ENCODE measurements around the gene ABHD3.
"Not testable (repeated sequence)": the region's sequence is repeated elsewhere in the genome, so short reads cannot be mapped to it uniquely, and the experiment has no call there.

Gene ABHD3

GRCh38 chr18:21640375-21640774 is 64.2 kb downstream of the ABHD3 start:
- not testable (repeated sequence) for DNase-seq

GRCh38 chr18:21638822-21639221 is 65.8 kb downstream of the ABHD3 start:
- no peak for DNase-seq

- no peak for DNase-seq
Measured at GRCh38 chr18:21636769-21637168, 67.8 kb downstream of the ABHD3 start.

- DNase-seq = no peak
Measured at GRCh38 chr18:21634588-21635199, 69.9 kb downstream of the ABHD3 start.

GRCh38 chr18:21632393-21632792 is 72.2 kb downstream of the ABHD3 start:
- no peak for DNase-seq

GRCh38 chr18:21629089-21629832 is 75.3 kb downstream of the ABHD3 start:
- DNase-seq = no peak

GRCh38 chr18:21621640-21622039 is 82.9 kb downstream of the ABHD3 start:
- not testable (repeated sequence) for DNase-seq

- DNase-seq = peak; percentile 26
Measured at GRCh38 chr18:21612125-21613039, 92.2 kb downstream of the ABHD3 start, which contains the start of gene SNRPD1. TSS of gene SNRPD1 (plus strand) at chr18:21612314. CDS start at chr18:21612430, 116 bp downstream.

GRCh38 chr18:21611401-21612124 is 93.0 kb downstream of the ABHD3 start:
- DNase-seq = not testable (repeated sequence)

GRCh38 chr18:21605213-21605612 is 99.4 kb downstream of the ABHD3 start:
- no peak for DNase-seq

- no peak for DNase-seq
Measured at GRCh38 chr18:21604671-21605070, 99.9 kb downstream of the ABHD3 start.

- no peak for DNase-seq
Measured at GRCh38 chr18:21602299-21602587, 102.3 kb downstream of the ABHD3 start.

Measured in NCI-H1436 treated with DMSO at 0.1 percent for 48 hours (cell line).